KMS-11 (cell line): ENCODE measurements around the gene TIGAR.

Source experiments
- H2AFZ ChIP-seq: fragments of 200-600 bp; sonication (generic); 2 replicates; pipeline ENCODE4 v1.6.1; 2016; ENCODE audit warnings: antibody characterized with exemption, mixed run types, low read depth
- H3K27ac ChIP-seq: fragments of 200-600 bp; sonication (generic); 2 replicates; pipeline ENCODE4 v1.6.1; 2016; ENCODE audit warnings: mild to moderate bottlenecking, mixed run types
- H3K27me3 ChIP-seq: fragments of 200-600 bp; sonication (generic); 2 replicates; pipeline ENCODE4 v1.6.1; 2017; ENCODE audit warnings: mild to moderate bottlenecking, low read depth, mixed run types, moderate library complexity; ENCODE audit not compliant: insufficient read depth
- H3K36me3 ChIP-seq: fragments of 200-600 bp; sonication (generic); 2 replicates; pipeline ENCODE4 v1.6.1; 2017; ENCODE audit warnings: mild to moderate bottlenecking, mixed run types; ENCODE audit not compliant: insufficient read depth
- H3K4me1 ChIP-seq: fragments of 200-600 bp; sonication (generic); 2 replicates; pipeline ENCODE4 v1.6.1; 2016; ENCODE audit warnings: mild to moderate bottlenecking, low read depth, mixed run types; ENCODE audit not compliant: poor library complexity, severe bottlenecking
- H3K4me2 ChIP-seq: fragments of 200-600 bp; sonication (generic); 2 replicates; pipeline ENCODE4 v1.7.0; 2016; ENCODE audit warnings: mild to moderate bottlenecking, mixed run types
- H3K4me3 ChIP-seq: fragments of 200-600 bp; sonication (generic); IDR thresholded peaks from 2 replicates; pipeline ENCODE4 v1.6.1; 2017; ENCODE audit warnings: low read depth, low read length, mixed read lengths; ENCODE audit not compliant: insufficient read depth
- H3K79me2 ChIP-seq: fragments of 200-600 bp; sonication (generic); 2 replicates; pipeline ENCODE4 v1.6.1; 2016; ENCODE audit warnings: low read depth, mixed run types; ENCODE audit not compliant: insufficient read depth
- H3K9ac ChIP-seq: fragments of 200-600 bp; sonication (generic); 2 replicates; pipeline ENCODE4 v1.6.1; 2016; ENCODE audit warnings: mild to moderate bottlenecking, mixed run types
- H4K20me1 ChIP-seq: fragments of 200-600 bp; sonication (generic); 2 replicates; pipeline ENCODE4 v1.6.1; 2016; ENCODE audit warnings: mild to moderate bottlenecking, mixed run types; ENCODE audit not compliant: insufficient read depth
- CTCF ChIP-seq: fragments of 200-600 bp; sonication (generic); conservative IDR thresholded peaks from 2 replicates; pipeline ENCODE4 v1.6.1; 2017; ENCODE audit warnings: low read depth, mild to moderate bottlenecking, antibody characterized with exemption, low read length, moderate library complexity, mixed read lengths

The TIGAR gene

GRCh38 chr12:4275870-4276301 lies 45.1 kb upstream of the TIGAR start:
- TF ChIP-seq CTCF = no peak
- Histone ChIP-seq H4K20me1 (peaks cover 31% of the 10 kb centered on the region), H3K36me3 (peaks cover 23% of the 10 kb centered on the region; the same call in 1 of the 2 replicates), H3K4me3 (no peak overlapping the region), H3K27me3 (no peaks in the 10 kb centered on the region), H3K27ac (peak overlapping the region; percentile 96), H2AFZ (no peak overlapping the region), H3K9ac (peak overlapping the region; percentile 99), H3K4me2 (peak overlapping the region; percentile 93), H3K4me1 (peaks cover 29% of the 10 kb centered on the region), H3K79me2 (peaks cover 66% of the 10 kb centered on the region)

GRCh38 chr12:4276524-4277204 lies 44.3 kb upstream of the TIGAR start:
- no peaks in the 10 kb centered on the region for H3K27me3 ChIP-seq
- H4K20me1 ChIP-seq = peaks cover 38% of the 10 kb centered on the region
- peak; percentile 92 for TF ChIP-seq CTCF
- H3K4me1 ChIP-seq = peaks cover 29% of the 10 kb centered on the region
- peaks cover 23% of the 10 kb centered on the region; the same call in 1 of the 2 replicates for H3K36me3 ChIP-seq
- no peak overlapping the region for H3K4me3 ChIP-seq
- H2AFZ ChIP-seq = no peak overlapping the region
- H3K4me2 ChIP-seq = peak overlapping the region; percentile 93
- peaks cover 73% of the 10 kb centered on the region for H3K79me2 ChIP-seq
- H3K9ac ChIP-seq = peak overlapping the region; percentile 99
- peak overlapping the region; percentile 96 for H3K27ac ChIP-seq

- H3K4me1 ChIP-seq = peaks cover 29% of the 10 kb centered on the region
- H3K27me3 ChIP-seq = no peaks in the 10 kb centered on the region
- H3K4me3 ChIP-seq = no peak overlapping the region
- peak overlapping the region; percentile 96 for H3K27ac ChIP-seq
- TF ChIP-seq CTCF = peak; percentile 51; the same call in 1 of the 2 replicates
- H3K9ac ChIP-seq = peak overlapping the region; percentile 99; the same call in 1 of the 2 replicates
- H3K79me2 ChIP-seq = peaks cover 76% of the 10 kb centered on the region
- peaks cover 23% of the 10 kb centered on the region; the same call in 1 of the 2 replicates for H3K36me3 ChIP-seq
- peak overlapping the region; percentile 93 for H3K4me2 ChIP-seq
- H4K20me1 ChIP-seq = peaks cover 38% of the 10 kb centered on the region
- H2AFZ ChIP-seq = no peak overlapping the region
These were observed 43.8 kb upstream of the TIGAR start for GRCh38 chr12:4277205-4277543.

- TF ChIP-seq CTCF = no peak
- Histone ChIP-seq H3K79me2 (peaks cover 83% of the 10 kb centered on the region), H3K27me3 (no peaks in the 10 kb centered on the region), H3K4me2 (peak overlapping the region; percentile 93; the same call in 1 of the 2 replicates), H3K4me3 (no peak overlapping the region), H2AFZ (no peak overlapping the region), H3K9ac (peak overlapping the region; percentile 99; the same call in 1 of the 2 replicates), H4K20me1 (peaks cover 41% of the 10 kb centered on the region), H3K27ac (peak overlapping the region; percentile 96), H3K4me1 (peaks cover 29% of the 10 kb centered on the region), H3K36me3 (peaks cover 26% of the 10 kb centered on the region; the same call in 1 of the 2 replicates)
These were observed 43.2 kb upstream of the TIGAR start for GRCh38 chr12:4277857-4278256.
